HG02870 (cell line): ENCODE measurements around the gene TTC36.
"Not testable (repeated sequence)": the region's sequence is repeated elsewhere in the genome, so short reads cannot be mapped to it uniquely, and the experiment has no call there.

Experiments used
- ATAC-seq: cut with Tn5 transposase; IDR thresholded peaks from one replicate; pipeline ENCODE4 v1.9.1; 2021; ENCODE audit warnings: mild to moderate bottlenecking, moderate library complexity; ENCODE audit not compliant: unreplicated experiment

Gene TTC36, protein sequence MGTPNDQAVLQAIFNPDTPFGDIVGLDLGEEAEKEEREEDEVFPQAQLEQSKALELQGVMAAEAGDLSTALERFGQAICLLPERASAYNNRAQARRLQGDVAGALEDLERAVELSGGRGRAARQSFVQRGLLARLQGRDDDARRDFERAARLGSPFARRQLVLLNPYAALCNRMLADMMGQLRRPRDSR

DNA sequence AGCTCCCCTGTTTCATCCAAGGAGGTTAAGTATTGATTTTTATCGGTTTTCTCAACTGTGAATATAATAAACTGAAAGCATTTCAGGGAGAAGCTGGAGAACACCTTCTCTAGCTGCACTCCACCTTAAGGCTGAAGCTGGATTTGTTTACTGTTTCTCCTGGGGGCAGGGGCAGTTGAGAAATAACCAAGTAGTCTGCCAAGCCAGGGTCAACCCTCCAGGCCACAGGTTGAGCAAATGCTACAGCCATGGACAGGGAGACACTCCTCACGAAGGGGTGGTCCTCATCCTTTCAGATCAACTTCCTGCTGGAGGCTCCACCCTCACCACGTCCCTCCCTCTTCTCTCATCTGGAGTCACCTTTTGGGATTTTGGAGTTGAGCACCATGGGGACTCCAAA, at the start of gene TTC36:
TTC36 (plus strand) TSS at position 366 of the 400 bp plus-strand sequence; CDS start at position 387, 21 bp downstream.
- ATAC-seq: no peak

DNA sequence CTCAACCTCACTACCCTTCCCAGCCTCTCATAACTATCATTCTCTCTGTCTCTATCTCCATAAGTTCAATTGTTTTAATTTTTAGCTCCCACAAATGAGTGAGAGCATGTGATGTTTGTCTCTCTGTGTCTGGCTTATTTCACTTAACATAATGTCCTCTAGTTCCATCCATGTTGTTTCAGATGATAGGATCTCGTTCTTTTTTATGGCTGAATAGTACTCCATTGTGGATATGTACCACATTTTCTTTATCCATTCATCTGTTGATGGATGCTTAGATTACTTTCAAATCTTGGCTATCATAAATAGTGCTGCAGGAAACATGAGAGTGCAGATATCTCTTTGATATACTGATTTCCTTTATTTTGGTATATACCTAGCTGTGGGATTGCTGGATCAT, 46.0 kb upstream of the TTC36 start:
- not testable (repeated sequence) for ATAC-seq

DNA sequence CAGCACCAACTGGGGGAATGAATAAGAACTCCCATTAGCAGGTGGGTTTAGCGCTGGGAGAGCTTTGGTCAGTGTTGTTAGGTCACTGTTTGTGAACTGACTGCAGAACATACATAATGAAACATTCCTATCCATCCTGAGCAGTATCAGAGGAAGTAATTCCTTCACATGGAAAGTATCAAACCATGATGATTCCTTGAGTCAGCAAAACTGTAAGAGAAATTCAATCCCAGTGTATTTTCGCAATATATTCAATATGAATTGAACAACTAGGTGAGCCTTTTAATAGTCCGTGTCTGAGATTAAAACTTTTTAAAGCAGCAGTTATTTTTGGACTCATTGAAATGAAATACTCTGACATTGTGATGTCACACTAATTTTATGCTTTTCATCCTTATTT, 42.9 kb upstream of the TTC36 start:
- ATAC-seq: no peak

DNA sequence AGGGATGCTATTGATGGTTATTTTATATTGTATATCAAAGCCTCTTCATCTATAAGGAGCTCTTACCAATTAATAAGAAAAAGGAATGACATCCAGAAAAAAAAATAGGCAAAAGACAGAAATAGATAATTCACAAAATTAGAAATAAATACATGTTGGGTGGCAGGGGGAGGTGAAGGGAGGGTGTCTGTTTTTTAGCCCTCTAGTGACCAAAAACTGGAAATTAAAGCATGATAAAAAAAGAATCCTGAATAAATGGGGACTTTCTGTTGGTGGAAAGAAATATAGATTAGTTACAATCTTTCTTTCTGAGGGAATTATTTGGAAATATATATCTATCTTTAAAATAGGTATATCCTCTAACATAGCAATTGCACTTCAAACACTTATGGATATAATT, 42.0 kb upstream of the TTC36 start:
- no peak for ATAC-seq

DNA sequence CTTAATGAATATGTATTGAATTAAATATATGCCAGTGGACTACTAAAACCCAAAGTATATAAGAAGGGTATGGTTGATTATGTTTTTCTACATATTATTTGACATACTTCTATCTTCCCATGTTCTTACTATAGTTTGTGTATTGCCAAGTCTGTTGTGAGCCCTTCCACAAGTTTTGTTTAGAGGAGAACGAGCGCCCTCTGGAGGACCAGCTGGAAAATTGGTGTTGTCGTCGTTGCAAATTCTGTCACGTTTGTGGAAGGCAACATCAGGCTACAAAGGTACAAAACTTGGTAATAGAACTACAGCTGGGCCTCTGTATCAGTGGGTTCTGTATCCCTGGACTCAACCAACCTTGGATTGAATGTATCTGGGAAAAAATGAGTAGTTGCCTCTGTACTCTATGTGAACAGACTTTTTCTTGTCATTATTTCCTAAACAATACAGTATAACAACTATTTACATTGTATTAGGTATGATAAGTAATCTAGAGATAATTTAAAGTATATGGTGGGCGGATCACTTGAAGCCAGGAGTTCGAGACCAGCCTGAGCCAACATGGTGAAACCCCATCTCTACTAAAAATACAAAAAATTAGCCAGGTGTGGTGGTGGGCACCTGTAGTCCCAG, 38.7 kb upstream of the TTC36 start:
- ATAC-seq: no peak

DNA sequence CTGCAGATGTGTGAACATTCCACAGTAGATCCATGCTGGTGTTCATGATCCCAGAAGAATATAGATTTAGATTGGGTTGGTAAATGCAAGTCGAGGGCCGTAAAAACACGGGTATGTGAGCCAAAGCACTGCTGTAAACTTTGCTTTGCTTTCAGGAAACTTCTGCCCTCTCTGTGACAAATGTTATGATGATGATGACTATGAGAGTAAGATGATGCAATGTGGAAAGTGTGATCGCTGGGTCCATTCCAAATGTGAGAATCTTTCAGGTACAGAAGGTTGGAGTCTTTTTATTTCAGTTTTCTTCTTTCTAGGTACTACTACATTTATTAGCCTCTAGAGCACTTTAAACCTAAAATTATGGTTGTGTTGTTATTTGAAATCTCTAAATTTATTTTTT, 36.2 kb upstream of the TTC36 start:
- ATAC-seq: no peak

DNA sequence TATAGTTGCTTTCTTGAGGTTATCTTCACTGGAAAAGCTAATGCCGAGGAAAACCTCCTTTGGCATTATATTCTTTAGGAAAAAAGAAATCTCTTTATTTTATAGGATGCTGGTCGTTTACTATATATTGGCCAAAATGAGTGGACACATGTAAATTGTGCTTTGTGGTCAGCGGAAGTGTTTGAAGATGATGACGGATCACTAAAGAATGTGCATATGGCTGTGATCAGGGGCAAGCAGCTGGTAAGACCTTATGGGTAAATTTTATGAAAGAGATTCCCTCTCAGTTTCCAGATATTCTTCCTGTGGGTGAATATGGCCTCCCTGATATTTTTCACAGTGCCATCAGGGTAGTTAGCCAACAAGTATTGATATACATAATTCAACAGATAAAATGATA, 29.4 kb upstream of the TTC36 start:
- no peak for ATAC-seq

DNA sequence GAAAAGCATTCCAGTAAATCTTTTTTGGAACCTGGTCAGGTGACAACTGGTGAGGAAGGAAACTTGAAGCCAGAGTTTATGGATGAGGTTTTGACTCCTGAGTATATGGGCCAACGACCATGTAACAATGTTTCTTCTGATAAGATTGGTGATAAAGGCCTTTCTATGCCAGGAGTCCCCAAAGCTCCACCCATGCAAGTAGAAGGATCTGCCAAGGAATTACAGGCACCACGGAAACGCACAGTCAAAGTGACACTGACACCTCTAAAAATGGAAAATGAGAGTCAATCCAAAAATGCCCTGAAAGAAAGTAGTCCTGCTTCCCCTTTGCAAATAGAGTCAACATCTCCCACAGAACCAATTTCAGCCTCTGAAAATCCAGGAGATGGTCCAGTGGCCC, 24.1 kb upstream of the TTC36 start:
- ATAC-seq: no peak

DNA sequence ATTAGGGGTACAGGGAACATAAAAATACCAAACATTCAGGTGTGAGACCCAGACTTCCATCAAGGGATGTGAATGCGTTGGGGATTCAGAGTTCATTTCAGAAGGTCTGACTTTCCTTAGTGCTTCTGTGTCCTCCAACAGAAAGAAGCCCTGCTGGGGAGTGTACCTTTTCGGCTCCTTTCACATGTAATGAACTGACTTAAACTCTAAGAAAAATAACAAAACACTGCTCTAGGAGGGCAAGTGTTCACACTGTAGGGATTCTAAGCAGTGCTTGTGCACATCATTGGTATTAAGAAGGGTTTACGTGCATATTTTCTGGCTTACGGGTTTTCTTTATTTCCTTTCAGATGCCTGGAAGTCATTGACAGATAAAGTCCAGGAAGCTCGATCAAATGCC, 15.7 kb upstream of the TTC36 start:
- ATAC-seq: no peak

DNA sequence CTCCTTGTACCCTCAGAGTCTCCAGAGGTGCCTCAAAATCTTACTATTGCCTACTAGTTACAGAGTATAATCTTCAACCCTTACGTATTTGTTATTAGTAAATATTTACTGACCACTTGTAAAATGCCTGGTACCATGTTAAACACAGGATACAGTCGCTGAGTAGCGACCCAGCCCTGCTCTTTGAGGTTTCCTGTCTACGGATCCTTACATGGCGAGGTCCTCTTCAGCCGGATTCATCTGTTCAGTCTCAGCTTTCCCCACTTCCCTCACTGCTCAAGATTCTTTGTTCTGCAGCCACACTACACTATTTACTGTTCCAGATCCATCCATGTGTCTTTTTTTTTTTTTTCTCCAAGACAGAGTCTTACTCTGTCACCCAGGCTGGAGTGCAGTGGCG, 13.2 kb upstream of the TTC36 start:
- ATAC-seq: no peak

DNA sequence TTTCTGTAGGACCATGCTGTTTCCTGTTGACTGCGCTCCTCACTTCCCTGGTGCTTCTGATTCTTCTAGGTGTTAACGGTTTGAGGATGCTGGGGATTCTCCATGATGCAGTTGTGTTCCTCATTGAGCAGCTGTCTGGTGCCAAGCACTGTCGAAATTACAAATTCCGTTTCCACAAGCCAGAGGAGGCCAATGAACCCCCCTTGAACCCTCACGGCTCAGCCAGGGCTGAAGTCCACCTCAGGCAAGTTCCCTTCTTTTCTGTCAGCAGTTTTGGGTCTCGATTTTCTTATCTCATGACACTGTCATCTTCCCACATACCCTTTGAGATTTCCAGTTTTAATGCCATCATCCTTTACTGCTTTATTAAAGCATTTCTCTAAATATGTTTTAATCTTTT, 7.7 kb upstream of the TTC36 start:
- ATAC-seq: no peak

DNA sequence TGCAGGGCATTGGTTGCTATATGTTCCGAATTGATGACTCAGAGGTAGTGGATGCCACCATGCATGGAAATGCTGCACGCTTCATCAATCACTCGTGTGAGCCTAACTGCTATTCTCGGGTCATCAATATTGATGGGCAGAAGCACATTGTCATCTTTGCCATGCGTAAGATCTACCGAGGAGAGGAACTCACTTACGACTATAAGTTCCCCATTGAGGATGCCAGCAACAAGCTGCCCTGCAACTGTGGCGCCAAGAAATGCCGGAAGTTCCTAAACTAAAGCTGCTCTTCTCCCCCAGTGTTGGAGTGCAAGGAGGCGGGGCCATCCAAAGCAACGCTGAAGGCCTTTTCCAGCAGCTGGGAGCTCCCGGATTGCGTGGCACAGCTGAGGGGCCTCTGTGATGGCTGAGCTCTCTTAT, 5.4 kb upstream of the TTC36 start:
- no peak for ATAC-seq

DNA sequence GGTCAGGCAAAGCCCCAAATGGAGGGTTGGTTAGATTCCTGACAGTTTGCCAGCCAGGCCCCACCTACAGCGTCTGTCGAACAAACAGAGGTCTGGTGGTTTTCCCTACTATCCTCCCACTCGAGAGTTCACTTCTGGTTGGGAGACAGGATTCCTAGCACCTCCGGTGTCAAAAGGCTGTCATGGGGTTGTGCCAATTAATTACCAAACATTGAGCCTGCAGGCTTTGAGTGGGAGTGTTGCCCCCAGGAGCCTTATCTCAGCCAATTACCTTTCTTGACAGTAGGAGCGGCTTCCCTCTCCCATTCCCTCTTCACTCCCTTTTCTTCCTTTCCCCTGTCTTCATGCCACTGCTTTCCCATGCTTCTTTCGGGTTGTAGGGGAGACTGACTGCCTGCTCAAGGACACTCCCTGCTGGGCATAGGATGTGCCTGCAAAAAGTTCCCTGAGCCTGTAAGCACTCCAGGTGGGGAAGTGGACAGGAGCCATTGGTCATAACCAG, 4.7 kb upstream of the TTC36 start:
- ATAC-seq: no peak

DNA sequence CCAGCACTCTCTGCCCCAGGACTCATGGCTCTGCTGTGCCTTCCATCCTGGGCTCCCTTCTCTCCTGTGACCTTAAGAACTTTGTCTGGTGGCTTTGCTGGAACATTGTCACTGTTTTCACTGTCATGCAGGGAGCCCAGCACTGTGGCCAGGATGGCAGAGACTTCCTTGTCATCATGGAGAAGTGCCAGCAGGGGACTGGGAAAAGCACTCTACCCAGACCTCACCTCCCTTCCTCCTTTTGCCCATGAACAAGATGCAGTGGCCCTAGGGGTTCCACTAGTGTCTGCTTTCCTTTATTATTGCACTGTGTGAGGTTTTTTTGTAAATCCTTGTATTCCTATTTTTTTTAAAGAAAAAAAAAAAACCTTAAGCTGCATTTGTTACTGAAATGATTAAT, 2.9 kb upstream of the TTC36 start:
- ATAC-seq: no peak

DNA sequence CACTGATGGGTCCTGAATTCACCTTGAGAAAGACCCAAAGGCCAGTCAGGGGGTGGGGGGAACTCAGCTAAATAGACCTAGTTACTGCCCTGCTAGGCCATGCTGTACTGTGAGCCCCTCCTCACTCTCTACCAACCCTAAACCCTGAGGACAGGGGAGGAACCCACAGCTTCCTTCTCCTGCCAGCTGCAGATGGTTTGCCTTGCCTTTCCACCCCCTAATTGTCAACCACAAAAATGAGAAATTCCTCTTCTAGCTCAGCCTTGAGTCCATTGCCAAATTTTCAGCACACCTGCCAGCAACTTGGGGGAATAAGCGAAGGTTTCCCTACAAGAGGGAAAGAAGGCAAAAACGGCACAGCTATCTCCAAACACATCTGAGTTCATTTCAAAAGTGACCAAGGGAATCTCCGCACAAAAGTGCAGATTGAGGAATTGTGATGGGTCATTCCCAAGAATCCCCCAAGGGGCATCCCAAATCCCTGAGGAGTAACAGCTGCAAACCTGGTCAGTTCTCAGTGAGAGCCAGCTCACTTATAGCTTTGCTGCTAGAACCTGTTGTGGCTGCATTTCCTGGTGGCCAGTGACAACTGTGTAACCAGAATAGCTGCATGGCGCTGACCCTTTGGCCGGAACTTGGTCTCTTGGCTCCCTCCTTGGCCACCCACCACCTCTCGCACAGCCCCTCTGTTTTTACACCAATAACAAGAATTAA, 2.4 kb upstream of the TTC36 start:
- ATAC-seq: no peak

DNA sequence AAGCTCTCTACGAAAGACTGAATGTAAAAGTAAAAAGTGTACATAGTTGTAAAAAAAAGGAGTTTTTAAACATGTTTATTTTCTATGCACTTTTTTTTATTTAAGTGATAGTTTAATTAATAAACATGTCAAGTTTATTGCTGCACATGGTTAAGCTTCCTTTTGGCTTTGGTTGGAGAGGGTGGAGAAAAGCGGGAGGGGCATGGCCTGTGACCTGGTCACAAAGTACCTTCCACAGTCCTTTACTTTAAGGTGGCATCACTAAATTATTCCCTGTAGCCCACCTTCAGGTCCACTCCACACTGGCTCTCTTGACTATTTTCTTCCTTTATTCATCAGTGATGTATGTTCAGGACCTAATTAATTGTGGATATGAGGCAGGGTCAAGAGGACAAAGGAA, 586 bp upstream of the TTC36 start:
- no peak for ATAC-seq

DNA sequence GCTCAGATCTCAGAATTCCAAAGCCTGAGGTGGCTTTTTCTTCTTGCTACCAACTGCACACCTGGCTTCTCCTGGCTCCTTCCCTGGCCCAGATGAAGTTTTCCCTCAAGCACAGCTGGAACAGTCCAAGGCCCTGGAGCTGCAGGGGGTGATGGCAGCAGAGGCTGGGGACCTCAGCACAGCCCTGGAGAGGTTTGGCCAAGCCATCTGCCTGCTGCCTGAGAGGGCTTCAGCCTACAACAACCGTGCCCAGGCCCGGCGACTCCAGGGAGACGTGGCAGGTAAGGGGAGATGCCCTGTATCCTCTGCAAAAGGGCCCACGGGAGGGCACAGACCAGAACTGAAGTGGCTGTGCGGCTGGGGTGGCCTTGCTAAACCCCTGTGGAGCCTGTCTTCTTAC, 1.2 kb downstream of the TTC36 start:
- ATAC-seq: no peak

DNA sequence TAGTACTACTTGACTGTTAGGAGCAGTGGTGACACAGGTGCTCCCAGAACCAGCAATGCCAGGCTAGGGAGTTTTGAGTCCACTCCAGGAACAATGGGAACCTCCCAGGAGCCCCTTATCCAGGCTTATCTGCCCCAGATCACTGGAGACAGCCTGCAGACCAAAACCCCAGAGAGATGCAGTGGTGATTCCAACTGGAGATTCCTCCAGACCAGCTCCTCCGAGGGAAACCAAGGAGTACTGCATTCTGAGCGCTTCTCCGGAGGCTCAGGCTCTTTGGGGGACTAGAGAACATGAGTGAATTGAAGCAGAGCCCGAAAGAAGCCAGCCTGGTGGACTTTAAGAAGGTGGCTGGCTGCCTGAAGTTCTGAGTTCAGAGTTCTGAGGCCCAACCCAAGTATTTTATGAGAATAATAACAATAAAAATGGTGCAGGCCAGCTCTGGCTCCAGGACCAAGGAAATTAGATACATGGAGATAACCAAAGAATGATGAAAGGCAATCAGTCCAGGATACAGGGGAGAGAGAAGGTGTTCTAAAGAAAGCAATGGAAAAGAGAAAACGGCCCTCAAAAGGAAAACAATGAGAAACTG, 2.4 kb downstream of the TTC36 start:
- ATAC-seq: no peak

DNA sequence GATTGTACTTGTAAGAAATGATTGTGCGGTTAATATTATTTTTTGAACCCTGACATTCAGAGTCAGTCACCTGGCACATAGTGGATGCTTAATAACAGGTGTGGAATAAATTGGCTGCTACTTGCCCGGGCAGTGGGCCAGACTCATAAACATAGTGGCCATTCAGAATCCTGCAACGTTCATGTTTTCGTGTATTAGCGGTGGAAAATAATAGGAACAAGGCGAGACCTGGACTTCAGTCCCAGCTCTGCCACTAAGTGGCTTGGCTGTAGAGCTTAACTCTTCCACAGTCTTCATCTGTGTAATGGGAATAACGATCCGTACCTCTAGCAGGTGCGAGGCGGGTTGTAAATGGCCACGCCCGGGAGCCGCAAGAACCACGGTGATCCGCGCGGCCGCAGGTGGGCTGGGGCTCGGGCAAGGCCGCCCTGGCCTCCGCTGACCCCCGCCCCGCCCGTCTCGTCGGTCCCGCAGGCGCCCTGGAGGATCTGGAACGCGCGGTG, 3.0 kb downstream of the TTC36 start:
- no peak for ATAC-seq

DNA sequence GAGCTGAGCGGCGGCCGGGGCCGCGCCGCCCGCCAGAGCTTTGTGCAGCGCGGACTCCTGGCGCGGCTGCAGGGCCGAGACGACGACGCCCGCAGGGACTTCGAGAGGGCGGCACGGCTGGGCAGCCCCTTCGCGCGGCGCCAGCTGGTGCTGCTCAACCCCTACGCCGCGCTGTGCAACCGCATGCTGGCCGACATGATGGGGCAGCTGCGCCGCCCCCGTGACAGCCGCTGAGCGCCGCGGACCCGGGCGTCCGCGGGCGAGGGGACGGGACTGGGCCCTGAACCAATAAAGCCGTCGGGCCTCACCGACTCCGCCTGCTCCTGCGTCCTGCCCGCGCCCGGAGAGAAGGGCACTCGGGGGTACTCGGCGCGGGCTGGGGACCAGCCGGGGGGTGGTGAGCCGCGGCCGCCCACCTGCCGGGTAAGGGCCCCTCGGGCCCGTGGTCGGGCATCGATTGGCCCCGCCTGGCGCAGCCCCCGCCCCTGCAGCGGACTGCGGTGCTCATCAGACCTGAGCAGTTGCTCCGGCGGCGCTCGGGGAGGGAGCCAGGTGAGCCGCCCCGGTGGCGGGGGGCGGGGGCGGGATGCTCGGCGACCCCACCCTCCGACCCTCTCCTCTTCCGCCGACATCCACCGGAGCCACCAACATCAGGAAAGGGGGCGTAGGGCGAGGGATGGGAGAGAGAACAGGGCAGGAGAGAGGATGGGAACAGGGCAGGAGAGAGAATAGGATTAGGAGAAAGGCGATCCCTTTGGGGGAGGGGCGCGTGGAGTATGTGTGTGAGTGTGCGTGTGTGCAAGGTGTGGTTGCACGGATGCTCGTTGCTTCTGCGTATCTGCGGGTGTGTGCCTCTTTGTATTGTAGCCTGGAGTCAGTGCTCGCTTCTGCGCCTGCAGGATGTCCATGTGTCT, 3.7 kb downstream of the TTC36 start, which contains the start of gene TMEM25:
TMEM25 (plus strand) TSS at position 510 of the 914 bp plus-strand sequence. CDS start 610 bp downstream, outside the sequence.
- peak; percentile 59 for ATAC-seq
